WI38 (cell line): Measurements from ENCODE around the gene GPR141.

Experiments
- H3K4me3 ChIP-seq: 2 replicates; pipeline ENCODE4 v1.5.1; 2011; ENCODE audit warnings: low read depth, mild to moderate bottlenecking, control low read depth, low read length
- TF ChIP-seq, protein P1 (sequence below): IDR thresholded peaks from 2 replicates; pipeline ENCODE4 v1.5.1; 2012; ENCODE audit warnings: low read depth, mild to moderate bottlenecking, control low read depth, low read length

The GPR141 gene

DNA sequence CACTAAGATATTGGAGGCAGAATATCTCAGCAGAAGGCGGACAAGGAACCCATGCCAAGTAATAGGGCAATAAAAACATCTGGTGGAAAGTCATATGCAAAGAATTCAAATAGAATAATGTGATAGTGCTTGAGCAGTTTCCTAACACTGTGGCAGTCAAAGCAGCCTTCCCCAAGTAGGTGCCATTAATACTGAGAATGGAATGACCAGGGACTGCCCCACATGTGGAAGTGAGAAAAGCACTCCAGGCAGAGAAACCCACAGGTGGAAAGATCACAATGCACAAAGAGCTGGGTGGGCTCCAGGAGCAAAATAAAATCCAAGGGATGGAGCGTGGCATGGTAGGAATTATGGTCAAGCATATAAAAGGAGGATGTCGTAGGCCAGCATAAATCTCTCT, 100.4 kb downstream of the GPR141 start:
- TF ChIP-seq, protein P1, sequence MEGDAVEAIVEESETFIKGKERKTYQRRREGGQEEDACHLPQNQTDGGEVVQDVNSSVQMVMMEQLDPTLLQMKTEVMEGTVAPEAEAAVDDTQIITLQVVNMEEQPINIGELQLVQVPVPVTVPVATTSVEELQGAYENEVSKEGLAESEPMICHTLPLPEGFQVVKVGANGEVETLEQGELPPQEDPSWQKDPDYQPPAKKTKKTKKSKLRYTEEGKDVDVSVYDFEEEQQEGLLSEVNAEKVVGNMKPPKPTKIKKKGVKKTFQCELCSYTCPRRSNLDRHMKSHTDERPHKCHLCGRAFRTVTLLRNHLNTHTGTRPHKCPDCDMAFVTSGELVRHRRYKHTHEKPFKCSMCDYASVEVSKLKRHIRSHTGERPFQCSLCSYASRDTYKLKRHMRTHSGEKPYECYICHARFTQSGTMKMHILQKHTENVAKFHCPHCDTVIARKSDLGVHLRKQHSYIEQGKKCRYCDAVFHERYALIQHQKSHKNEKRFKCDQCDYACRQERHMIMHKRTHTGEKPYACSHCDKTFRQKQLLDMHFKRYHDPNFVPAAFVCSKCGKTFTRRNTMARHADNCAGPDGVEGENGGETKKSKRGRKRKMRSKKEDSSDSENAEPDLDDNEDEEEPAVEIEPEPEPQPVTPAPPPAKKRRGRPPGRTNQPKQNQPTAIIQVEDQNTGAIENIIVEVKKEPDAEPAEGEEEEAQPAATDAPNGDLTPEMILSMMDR, result no peak
- no peak overlapping the region for H3K4me3 ChIP-seq

DNA sequence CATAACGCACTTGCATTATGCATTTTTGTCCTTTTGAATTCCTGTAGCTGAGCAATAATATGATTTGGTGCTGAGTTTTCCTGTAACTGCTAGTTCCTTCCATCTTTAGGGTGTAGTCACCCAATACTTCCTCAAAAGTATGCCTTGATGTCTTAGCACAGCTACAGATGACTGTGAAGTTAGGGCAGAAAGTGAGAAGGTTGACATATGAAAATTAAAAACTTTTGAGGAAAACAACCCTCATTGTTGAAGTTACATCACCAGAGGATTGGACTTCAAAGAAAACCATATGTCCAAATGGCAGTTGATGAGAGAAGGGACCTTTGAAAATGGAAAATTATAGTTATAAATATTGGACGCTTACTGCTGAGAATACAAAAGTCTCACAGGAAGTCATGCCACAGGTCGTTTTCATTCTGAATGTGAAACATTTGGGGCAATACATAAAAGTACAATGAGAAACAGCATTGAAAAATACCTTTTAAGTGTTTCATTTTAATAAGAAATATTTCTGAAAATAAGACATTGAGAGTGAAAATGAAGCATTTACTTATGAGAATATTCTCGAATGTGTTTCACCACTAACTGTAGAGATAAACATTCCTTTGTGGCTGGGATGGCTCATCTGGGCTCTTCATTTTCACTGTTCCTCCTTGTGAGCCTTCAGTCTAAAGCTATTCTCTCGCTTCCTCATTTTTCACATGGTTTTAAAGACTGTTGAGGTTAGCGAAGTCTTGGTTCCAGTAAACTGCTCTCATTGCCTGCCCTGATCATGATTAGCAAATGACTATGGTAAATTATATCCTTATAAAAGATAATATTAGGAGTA, 103.4 kb downstream of the GPR141 start:
- H3K4me3 ChIP-seq, result no peak overlapping the region
- TF ChIP-seq, protein P1, result no peak
